ENCODE data around the gene NIPAL4. TPM values are rescaled to one million over a fixed set of nuclear protein-coding genes. Genes with fewer than 3 reads are reported as not detected.
A peak's percentile ranks its signal among the peaks of the same experiment; 100 is the strongest.

NIPAL4 gene
- total RNA-seq, 4 donors from 2014 or later, result 13.2 to 33.7 (median 17.8) TPM

- TF ChIP-seq CTCF (IDR thresholded peaks at IDR 0.05) (no peak), POLR2A (IDR thresholded peaks at IDR 0.05) (no peak)
- intact Hi-C loops (cut with DNase I), result no loop called here
- Histone ChIP-seq H3K9me3 (no peaks in the 10 kb centered on the region), H3K4me3 (no peak overlapping the region), H3K27me3 (no peaks in the 10 kb centered on the region), H3K36me3 (peaks cover 0 to 16% (median 0%) of the 10 kb centered on the region in 3 donors), H3K4me1 (peaks cover 23 to 54% (median 24%) of the 10 kb centered on the region in 3 donors), H3K27ac (peak overlapping the region in 3 of 4 donors; percentile 31 to 73 (median 54))
- 87 to 95% methylated on average over 2 of the region's 2 CpGs for WGBS, 2 donors
- DNase-seq, result no peak
Observed at GRCh38 chr5:157514974-157515373, 55.0 kb downstream of the NIPAL4 start.

- Histone ChIP-seq H3K9me3 (no peaks in the 10 kb centered on the region), H3K4me1 (peaks cover 19 to 53% (median 20%) of the 10 kb centered on the region in 3 donors), H3K27me3 (no peaks in the 10 kb centered on the region), H3K36me3 (peaks cover 0 to 16% (median 0%) of the 10 kb centered on the region in 3 donors), H3K4me3 (no peak overlapping the region), H3K27ac (peak overlapping the region; percentile 52 to 82 (median 76))
- 27 to 42% methylated on average over 3 of the region's 3 CpGs for WGBS, 2 donors
- DNase-seq, result no peak
- intact Hi-C loops (cut with DNase I), result no loop called here
- TF ChIP-seq POLR2A (IDR thresholded peaks at IDR 0.05) (no peak), CTCF (IDR thresholded peaks at IDR 0.05) (no peak)
Observed at GRCh38 chr5:157516006-157516405, 56.0 kb downstream of the NIPAL4 start.

GRCh38 chr5:157516626-157517325, 56.8 kb downstream of the NIPAL4 start:
- no peaks in the 10 kb centered on the region for H3K9me3 ChIP-seq
- peaks cover 12 to 52% (median 22%) of the 10 kb centered on the region in 3 donors for H3K4me1 ChIP-seq
- WGBS, 2 donors, result 65 to 73% methylated on average over 5 of the region's 5 CpGs
- peak overlapping the region; percentile 52 to 82 (median 76) for H3K27ac ChIP-seq
- intact Hi-C loops (cut with DNase I), result no loop called here
- no peak for DNase-seq
- no peak overlapping the region for H3K4me3 ChIP-seq
- peaks cover 0 to 16% (median 0%) of the 10 kb centered on the region in 3 donors for H3K36me3 ChIP-seq
- TF ChIP-seq CTCF (IDR thresholded peaks at IDR 0.05) (no peak), POLR2A (IDR thresholded peaks at IDR 0.05) (no peak)
- H3K27me3 ChIP-seq, result no peaks in the 10 kb centered on the region

- Histone ChIP-seq H3K27me3 (no peaks in the 10 kb centered on the region), H3K36me3 (peaks cover 0 to 16% (median 0%) of the 10 kb centered on the region in 3 donors), H3K27ac (peak overlapping the region in 3 of 4 donors; percentile 14 to 82 (median 73)), H3K4me1 (peaks cover 7 to 43% (median 17%) of the 10 kb centered on the region in 3 donors), H3K4me3 (no peak overlapping the region), H3K9me3 (no peaks in the 10 kb centered on the region)
- no peak for TF ChIP-seq POLR2A (IDR thresholded peaks at IDR 0.05)
- no peak for TF ChIP-seq CTCF (IDR thresholded peaks at IDR 0.05)
- DNase-seq, result no peak
- intact Hi-C loops (cut with DNase I), result no loop called here
- 83 to 91% methylated on average over 6 of the region's 6 CpGs for WGBS, 2 donors
Observed at GRCh38 chr5:157518963-157519362, 59.0 kb downstream of the NIPAL4 start.

- peaks cover 7 to 50% (median 17%) of the 10 kb centered on the region in 3 donors for H3K4me1 ChIP-seq
- no peak overlapping the region for H3K4me3 ChIP-seq
- H3K27me3 ChIP-seq, result no peaks in the 10 kb centered on the region
- intact Hi-C loops (cut with DNase I), result no loop called here
- peaks cover 0 to 16% (median 0%) of the 10 kb centered on the region in 3 donors for H3K36me3 ChIP-seq
- TF ChIP-seq CTCF (IDR thresholded peaks at IDR 0.05) (no peak), POLR2A (IDR thresholded peaks at IDR 0.05) (no peak)
- 80% methylated on average over 4 to 7 of the region's 9 CpGs for WGBS, 2 donors
- no peaks in the 10 kb centered on the region for H3K9me3 ChIP-seq
- H3K27ac ChIP-seq, result peak overlapping the region in 3 of 4 donors; percentile 28 to 82 (median 30)
- DNase-seq, result no peak
Observed at GRCh38 chr5:157519579-157520253, 59.7 kb downstream of the NIPAL4 start.
